Immature natural killer cell (primary cell): ENCODE measurements around the gene RELN. TPM values are rescaled to one million over a fixed set of nuclear protein-coding genes. Genes with fewer than 3 reads are reported as not detected.
"Not testable (repeated sequence)": the region's sequence is repeated elsewhere in the genome, so short reads cannot be mapped to it uniquely, and the experiment has no call there.

Experiments
- DNase-seq, 3 donors: peaks; one replicate each; pipeline ENCODE4 v3.0.0; 2022; ENCODE audit warnings: mixed read lengths in 1 of 3
- H3K27ac Mint-ChIP-seq, 6 donors: one replicate each; pipeline ENCODE4 v1.8.0; 2020; ENCODE audit warnings: mixed read lengths in 6 of 6, mild to moderate bottlenecking in 5 of 6, inconsistent platforms in 4 of 6, moderate library complexity in 3 of 6
- H3K27me3 Mint-ChIP-seq, 3 donors: one replicate each; pipeline ENCODE4 v1.8.0; 2020 to 2021; ENCODE audit warnings: low read depth in 3 of 3, mild to moderate bottlenecking in 3 of 3, mixed read lengths in 3 of 3, moderate library complexity in 3 of 3, inconsistent platforms in 1 of 3
- H3K36me3 Mint-ChIP-seq, 3 donors: one replicate each; pipeline ENCODE4 v1.8.0; 2020; ENCODE audit warnings: mixed read lengths in 3 of 3, inconsistent platforms in 2 of 3, mild to moderate bottlenecking in 2 of 3
- H3K4me1 Mint-ChIP-seq, 2 donors: one replicate each; pipeline ENCODE4 v1.8.0; 2020; ENCODE audit warnings: inconsistent platforms in 2 of 2, mild to moderate bottlenecking in 2 of 2, mixed read lengths in 2 of 2, moderate library complexity in 1 of 2
- H3K4me3 Mint-ChIP-seq, 5 donors: one replicate each; pipeline ENCODE4 v1.8.0; 2020; ENCODE audit warnings: mild to moderate bottlenecking in 5 of 5, mixed read lengths in 5 of 5, inconsistent platforms in 3 of 5, moderate library complexity in 3 of 5
- H3K9me3 Mint-ChIP-seq, 6 donors: one replicate each; pipeline ENCODE4 v1.8.0; 2020; ENCODE audit warnings: mild to moderate bottlenecking in 6 of 6, mixed read lengths in 6 of 6, inconsistent platforms in 4 of 6, moderate library complexity in 3 of 6
- polyA plus RNA-seq, 3 donors: library from polyadenylated mRNA; unstranded; fragments of 300-500 nt; fragmentation: Illumina TruSeq; gene quantifications; one replicate each; pipeline ENCODE4 v1.2.3, GENCODE V29; 2021

Gene RELN
- polyA plus RNA-seq, 3 donors from 2014 or later, result not detected

DNA sequence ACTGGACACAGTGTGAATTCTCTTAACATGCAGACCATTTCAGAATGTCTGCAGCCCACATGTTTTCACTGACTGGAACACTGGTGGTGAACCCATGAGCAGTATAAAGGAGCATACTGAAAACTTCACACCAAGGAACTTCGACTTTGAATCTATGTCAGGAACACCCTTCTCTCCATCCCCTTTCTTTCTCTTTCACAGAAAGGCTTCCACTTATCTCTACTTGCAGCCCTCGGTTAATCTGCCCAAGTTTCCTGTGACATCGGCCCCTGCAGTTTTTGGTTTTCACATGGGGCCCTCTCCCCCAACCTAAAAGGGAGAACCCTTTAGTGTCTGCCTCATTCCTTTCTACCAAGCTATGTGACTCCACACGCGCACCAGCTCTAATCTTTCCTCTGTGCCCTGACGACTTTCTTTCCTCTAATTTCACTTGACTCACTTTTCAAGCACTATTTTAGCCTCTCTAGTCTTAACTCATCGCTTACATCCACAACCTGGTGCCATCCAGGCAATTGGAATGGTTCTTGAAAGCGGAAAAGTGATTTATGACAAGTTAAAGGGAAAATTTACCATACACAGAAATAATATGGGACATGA lies 70.1 kb downstream of the RELN start:
- Mint-ChIP-seq H3K36me3 (no peaks in the 10 kb centered on the region), H3K27ac (no peak overlapping the region), H3K27me3 (peaks cover 0 to 1% (median 0%) of the 10 kb centered on the region in 3 donors), H3K4me3 (no peak overlapping the region), H3K4me1 (no peaks in the 10 kb centered on the region), H3K9me3 (peaks cover 0 to 2% (median 0%) of the 10 kb centered on the region in 6 donors)
- DNase-seq, result no peak

DNA sequence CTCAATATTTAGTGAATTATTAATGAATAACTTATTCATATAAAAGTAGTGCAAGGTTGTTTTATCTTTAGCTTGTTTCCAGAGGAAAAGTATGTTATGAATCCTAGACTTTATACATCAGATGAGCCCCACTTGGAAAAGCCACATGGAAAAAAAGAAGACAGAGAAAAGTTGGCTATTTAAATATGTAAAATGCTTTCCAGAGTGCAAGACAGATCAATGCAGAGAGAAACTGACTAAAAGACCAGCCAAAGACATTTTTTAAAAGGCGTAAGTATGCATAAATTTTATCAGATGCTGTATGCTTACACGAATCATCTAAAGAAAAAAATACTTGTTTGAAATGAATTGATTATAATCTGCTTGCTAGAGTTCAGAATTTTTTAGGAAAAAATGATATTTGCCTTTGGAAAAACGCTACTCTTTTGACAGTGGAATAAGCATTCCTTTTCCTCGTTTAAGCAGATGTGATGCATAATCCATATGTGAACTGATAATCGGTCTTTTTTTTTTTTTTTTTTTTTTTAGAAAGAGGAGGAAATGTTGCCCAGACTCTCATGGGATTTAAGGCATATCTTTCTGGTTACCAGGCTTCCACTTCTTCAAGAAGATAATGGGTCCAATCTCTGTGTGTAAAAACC lies 70.7 kb downstream of the RELN start:
- DNase-seq, result no peak
- Mint-ChIP-seq H3K4me1 (no peaks in the 10 kb centered on the region), H3K9me3 (peaks cover 0 to 2% (median 0%) of the 10 kb centered on the region in 6 donors), H3K27me3 (peaks cover 0 to 1% (median 0%) of the 10 kb centered on the region in 3 donors), H3K4me3 (no peak overlapping the region), H3K36me3 (no peaks in the 10 kb centered on the region), H3K27ac (no peak overlapping the region)

DNA sequence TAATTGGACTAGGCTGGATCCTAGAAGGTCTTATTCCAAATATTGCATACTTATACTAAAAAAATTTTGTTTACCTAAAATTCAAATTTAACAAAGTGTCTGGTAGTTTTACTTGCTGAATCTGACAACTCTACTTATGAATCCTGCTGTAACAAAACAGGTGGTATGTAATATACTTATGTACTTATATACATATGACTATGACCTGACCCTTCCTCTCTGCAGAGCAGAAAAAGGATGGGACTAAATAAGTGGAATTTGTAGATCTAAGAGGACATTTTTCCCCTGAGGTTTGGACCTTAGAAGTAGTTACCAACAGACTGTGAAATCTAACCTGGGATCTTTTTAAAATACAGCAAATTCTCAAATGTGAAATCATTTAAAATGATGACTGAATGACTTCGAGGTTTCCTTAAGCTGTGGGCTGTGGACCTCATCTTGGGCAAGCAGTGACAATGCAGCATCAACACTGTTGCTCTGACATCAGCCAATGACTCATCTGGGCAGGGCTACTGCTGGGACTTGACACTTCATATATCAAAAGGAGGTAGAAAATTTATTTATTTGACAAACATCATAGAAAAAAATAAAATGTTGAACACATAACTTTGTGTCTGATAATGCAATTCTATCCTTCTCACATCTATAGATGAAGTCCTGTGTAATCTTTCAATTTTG lies 73.6 kb downstream of the RELN start:
- H3K9me3 Mint-ChIP-seq, result peaks cover 0 to 2% (median 0%) of the 10 kb centered on the region in 6 donors
- no peak for DNase-seq
- peaks cover 0 to 1% (median 0%) of the 10 kb centered on the region in 3 donors for H3K27me3 Mint-ChIP-seq

DNA sequence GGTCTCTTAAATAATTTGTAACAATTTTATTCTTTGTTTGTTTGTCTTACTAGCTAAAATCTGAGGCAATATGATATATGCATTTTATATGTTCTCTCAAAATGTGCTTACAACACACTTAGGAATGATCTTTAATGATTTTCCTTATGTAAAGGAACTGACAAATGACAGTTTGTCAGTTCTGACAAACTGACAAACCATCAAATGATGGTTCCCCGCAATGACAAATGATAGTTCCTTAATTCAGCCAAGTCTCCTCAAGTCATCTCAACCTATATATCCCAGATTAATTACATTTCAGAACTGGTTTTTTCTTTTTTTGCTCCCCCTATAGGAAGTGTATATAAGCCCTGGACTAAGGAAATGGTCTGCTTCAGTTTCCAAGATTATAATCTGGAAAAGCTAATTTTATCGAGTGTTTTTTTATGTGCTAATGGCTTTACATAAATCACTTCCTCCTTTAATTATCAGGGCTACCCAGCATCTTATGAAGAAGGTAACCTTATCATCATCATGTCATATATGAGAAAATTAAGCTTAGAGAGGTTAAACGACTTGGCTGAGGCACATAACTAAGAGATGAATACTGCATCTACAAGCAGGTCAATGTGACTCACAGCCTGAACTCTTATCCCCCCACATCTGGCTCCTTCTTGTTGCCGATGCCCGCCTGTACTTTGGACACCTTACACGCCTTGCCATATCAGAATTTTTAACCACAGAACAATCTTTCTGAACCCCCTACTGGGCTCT lies 75.1 kb downstream of the RELN start:
- no peak overlapping the region for H3K27ac Mint-ChIP-seq
- peaks cover 0 to under 1% (median 0%) of the 10 kb centered on the region in 3 donors for H3K27me3 Mint-ChIP-seq
- no peaks in the 10 kb centered on the region for H3K4me1 Mint-ChIP-seq
- H3K36me3 Mint-ChIP-seq, result no peaks in the 10 kb centered on the region
- no peak for DNase-seq
- H3K4me3 Mint-ChIP-seq, result no peak overlapping the region
- peaks cover 0 to 2% (median 0%) of the 10 kb centered on the region in 6 donors for H3K9me3 Mint-ChIP-seq

More for the DNA sequence above, 73.6 kb downstream of the RELN start:
- Mint-ChIP-seq H3K4me1 (no peaks in the 10 kb centered on the region), H3K27ac (no peak overlapping the region), H3K36me3 (no peaks in the 10 kb centered on the region), H3K4me3 (no peak overlapping the region)

DNA sequence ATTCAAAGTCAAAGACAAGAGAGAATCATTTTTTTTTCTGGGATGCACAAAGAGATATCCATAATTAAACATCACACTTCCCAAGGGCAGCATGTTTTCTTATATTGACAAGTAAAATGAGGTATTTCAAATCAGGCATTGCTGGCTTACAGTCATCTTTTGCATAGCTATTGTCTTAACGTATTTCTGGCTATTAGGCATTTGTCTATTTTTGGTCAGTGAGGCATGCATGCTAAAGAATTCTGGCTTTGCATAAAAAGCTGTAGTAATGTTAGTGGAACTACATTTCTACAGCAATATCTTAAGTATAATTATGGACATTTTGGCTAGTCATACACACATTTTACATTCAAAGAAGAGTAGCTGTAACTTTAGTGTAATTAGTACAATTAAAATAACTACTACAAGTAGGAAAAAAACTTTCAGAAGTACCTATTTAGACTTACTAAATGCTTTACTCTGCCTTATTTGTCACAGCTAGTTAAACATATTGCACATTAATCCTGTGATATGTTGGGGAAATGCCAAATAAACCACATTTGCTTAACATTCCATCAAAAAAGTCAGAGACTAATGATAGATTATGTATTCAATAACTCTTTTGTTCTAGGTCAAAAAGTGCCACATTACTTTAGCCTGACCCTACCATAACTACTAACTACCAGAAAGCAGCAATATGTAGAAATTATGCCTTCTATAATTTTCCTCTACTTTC lies 76.4 kb downstream of the RELN start:
- no peak overlapping the region for H3K4me3 Mint-ChIP-seq
- H3K27me3 Mint-ChIP-seq, result no peaks in the 10 kb centered on the region
- DNase-seq, result no peak
- no peaks in the 10 kb centered on the region for H3K36me3 Mint-ChIP-seq
- no peaks in the 10 kb centered on the region for H3K4me1 Mint-ChIP-seq
- no peak overlapping the region for H3K27ac Mint-ChIP-seq
- peaks cover 0 to 2% (median 0%) of the 10 kb centered on the region in 6 donors for H3K9me3 Mint-ChIP-seq

DNA sequence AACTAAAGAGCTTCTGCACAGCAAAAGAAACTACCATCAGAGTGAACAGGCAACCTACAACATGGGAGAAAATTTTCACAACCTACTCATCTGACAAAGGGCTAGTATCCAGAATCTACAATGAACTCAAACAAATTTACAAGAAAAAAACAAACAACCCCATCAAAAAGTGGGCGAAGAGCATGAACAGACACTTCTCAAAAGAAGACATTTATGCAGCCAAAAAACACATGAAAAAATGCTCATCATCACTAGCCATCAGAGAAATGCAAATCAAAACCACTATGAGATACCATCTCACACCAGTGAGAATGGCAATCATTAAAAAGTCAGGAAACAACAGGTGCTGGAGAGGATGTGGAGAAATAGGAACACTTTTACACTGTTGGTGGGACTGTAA lies 78.4 kb downstream of the RELN start:
- H3K27ac Mint-ChIP-seq, H3K27me3 Mint-ChIP-seq, H3K4me3 Mint-ChIP-seq, DNase-seq, H3K36me3 Mint-ChIP-seq, H3K4me1 Mint-ChIP-seq, H3K9me3 Mint-ChIP-seq: not testable (repeated sequence)

DNA sequence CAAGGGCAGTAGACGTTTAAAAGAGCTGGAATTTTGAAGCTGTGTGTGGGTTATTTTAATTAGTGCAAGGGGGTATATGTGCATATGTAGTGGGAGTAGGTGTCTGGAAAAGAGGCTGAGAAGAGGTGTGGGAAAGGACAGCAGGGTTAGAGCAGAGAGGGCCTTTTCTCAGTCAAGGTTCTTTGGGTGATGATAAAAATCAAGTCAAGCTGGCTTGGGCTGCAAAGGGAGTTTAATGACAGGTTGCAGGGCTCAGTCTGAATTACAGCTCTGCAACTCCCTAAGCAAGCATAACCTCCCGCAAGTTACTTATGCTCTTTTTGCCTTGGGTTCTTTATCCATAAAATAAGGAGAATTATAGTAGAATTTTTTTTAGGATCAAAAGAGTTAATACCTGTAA lies 83.5 kb downstream of the RELN start:
- H3K9me3 Mint-ChIP-seq, result peaks cover 0 to 5% (median 0%) of the 10 kb centered on the region in 6 donors
- no peaks in the 10 kb centered on the region for H3K27me3 Mint-ChIP-seq
- H3K27ac Mint-ChIP-seq, result no peak overlapping the region
- H3K4me3 Mint-ChIP-seq, result no peak overlapping the region
- H3K4me1 Mint-ChIP-seq, result no peaks in the 10 kb centered on the region
- DNase-seq, result no peak
- H3K36me3 Mint-ChIP-seq, result no peaks in the 10 kb centered on the region

DNA sequence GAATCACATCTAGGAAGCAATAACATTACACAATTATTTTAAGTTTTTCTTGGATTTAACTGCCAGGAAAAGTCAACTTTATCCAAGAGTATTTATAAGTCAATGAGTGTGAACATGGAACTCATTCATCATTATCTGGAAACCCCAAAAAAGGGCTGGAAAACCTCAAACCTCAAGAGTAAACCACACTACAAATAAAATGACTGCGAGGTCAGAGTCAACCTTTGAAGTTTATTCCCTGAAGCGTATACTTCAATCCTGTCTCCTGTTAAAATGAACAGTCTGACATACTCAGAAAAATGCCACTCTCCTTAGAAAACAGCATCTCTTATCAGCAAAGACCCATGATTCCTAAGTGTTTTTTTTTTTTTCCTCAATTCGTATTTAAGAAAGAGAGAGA lies 86.5 kb downstream of the RELN start:
- Mint-ChIP-seq H3K27ac (no peak overlapping the region), H3K9me3 (peaks cover 0 to 9% (median 0%) of the 10 kb centered on the region in 6 donors), H3K27me3 (no peaks in the 10 kb centered on the region), H3K4me1 (no peaks in the 10 kb centered on the region), H3K36me3 (no peaks in the 10 kb centered on the region), H3K4me3 (no peak overlapping the region)
- no peak for DNase-seq

DNA sequence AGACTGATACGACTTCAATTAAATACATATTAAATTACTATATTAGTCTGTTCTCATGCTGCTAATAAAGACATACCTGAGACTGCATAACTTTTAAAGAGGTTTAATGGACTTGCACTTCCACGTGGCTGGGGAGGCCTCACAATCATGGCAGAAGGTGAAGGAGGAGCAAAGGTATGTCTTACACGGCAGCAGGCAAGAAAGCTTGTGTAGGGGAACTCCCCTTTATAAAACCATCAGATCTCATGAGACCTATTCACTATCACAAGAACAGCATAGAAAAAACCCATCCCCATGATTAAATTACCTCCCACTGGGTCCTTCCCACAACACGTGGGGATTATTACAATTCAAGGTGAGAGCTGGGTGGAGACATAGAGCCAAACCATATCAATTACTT lies 92.6 kb downstream of the RELN start:
- not testable (repeated sequence) for H3K27ac Mint-ChIP-seq, H3K36me3 Mint-ChIP-seq, H3K9me3 Mint-ChIP-seq, H3K4me3 Mint-ChIP-seq, H3K27me3 Mint-ChIP-seq, DNase-seq, H3K4me1 Mint-ChIP-seq

DNA sequence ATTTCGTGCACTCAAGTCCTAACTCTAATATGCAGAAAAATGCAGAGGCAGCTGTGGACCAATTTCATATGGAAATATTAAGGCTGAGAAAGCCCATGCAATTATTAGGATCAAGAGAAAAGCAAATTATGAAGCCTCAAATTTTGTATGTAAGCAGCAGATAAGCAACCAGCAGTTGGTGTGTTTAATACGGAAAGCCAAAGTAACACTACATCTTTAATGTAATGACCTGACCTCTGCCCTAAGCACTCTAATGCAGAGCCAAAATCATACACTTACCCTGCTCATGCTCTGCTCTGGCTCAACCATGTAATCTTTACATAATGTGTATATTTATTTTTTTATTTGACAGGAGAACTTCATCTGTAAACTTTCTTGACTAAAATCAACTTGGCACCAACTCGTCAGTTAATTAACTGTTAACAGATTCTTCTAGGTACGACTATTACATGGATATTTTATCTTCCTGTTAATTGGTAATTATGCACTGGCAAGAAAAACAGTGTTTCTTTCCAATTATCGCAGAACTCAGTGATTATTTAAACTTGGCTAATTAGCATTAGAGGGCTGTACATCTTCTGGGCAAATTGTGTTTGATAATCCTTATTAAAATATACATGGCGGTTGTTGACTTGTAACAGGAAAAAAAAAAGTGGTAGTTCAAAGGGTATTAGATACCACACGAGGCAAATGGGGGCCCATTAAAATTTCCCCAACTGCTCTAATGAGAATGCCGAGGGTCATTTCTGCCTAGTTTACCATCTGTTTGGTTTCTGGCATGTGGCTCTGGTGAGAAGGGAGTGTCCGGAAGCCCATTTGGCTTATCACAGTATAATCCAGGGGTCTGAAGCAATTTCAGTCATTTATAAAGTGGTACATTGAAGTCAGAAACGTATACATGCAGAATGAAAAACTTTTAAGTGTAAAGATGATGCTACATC lies 94.5 kb downstream of the RELN start:
- DNase-seq, result no peak
- H3K4me1 Mint-ChIP-seq, result no peaks in the 10 kb centered on the region
- H3K36me3 Mint-ChIP-seq, result no peaks in the 10 kb centered on the region
- peaks cover 0 to 2% (median 0%) of the 10 kb centered on the region in 3 donors for H3K27me3 Mint-ChIP-seq
- H3K27ac Mint-ChIP-seq, result no peak overlapping the region
- no peak overlapping the region for H3K4me3 Mint-ChIP-seq
- H3K9me3 Mint-ChIP-seq, result peaks cover 0 to 12% (median 0%) of the 10 kb centered on the region in 6 donors

DNA sequence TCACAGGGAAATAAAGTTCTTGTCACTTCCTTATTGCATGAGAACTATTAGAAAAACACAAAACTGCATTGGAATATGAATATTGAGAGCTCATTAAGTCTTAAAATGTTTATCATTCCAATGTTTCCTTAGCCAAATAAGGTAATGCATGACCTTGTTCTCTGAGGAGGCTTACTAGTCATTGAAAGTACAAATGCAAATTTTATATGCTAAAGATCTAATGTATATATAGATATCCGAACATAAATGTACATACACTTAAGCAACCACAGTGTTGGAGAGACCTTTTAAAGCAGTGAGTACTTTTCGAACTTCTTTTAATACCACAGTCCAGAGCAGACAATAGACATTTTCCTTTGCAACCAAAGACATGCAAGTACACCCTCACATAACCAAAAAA lies 96.1 kb downstream of the RELN start:
- Mint-ChIP-seq H3K4me3 (no peak overlapping the region), H3K36me3 (no peaks in the 10 kb centered on the region), H3K27ac (no peak overlapping the region), H3K9me3 (peaks cover 0 to 8% (median 0%) of the 10 kb centered on the region in 6 donors), H3K27me3 (peaks cover 0 to 2% (median 0%) of the 10 kb centered on the region in 3 donors), H3K4me1 (no peaks in the 10 kb centered on the region)
- no peak for DNase-seq

DNA sequence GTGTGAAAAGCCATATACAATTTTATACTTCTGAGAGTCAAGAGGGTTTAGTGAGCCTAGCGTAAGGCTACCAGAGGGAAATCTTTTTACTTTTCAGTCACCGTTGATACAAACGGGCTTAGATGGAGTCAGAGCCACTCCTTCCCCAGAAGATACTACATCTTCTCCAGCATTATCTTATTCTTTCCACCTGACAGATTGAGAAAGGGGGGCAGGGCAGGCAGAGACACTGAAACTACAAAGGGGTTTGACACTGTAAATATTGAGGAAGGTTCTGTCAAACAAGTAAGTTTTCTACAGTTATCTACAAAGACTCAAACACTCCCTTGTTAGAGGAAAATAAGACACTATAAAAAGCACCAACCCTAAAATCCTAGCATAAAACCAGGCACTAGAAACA lies 100.0 kb downstream of the RELN start:
- Mint-ChIP-seq H3K4me3 (no peak overlapping the region), H3K4me1 (no peaks in the 10 kb centered on the region), H3K27me3 (peaks cover 0 to 3% (median 0%) of the 10 kb centered on the region in 3 donors), H3K27ac (no peak overlapping the region), H3K36me3 (no peaks in the 10 kb centered on the region), H3K9me3 (peaks cover 0 to 7% (median 2%) of the 10 kb centered on the region in 6 donors)
- DNase-seq, result no peak
